ENCODE measurements around the gene NTRK3.

Gene NTRK3

DNA sequence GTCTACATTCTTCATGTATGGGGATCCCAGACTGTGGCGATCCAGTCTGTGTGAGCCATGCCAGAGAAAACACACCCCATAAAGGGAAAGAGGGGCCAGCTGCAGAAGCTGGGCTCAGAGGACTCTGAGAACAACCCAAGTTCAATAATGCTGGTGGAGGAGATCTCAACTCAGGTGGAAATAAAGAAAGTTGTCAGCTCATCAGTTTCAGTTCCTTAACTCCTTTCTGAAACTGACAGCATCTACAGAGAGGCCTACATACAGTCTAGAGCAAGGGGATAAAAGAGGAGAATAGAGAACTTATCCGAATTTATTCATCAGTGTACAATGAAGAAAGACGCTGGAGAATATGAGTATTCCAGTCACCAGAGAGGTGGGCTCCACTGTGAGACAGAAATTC, 77.0 kb downstream of the NTRK3 start:
- Histone ChIP-seq H3K27ac (replicated peaks) (no peak overlapping the region), H3K4me3 (replicated peaks; ENCODE audit: insufficient read depth, low read length) (no peak overlapping the region), H3K27me3 (ENCODE audit: insufficient read depth, poor library complexity, severe bottlenecking) (no peaks in the 10 kb centered on the region)
- DNase-seq (ENCODE audit: low read depth in 1 of 2, low spot score in 1 of 2) = no peak
- TF ChIP-seq, protein P1, sequence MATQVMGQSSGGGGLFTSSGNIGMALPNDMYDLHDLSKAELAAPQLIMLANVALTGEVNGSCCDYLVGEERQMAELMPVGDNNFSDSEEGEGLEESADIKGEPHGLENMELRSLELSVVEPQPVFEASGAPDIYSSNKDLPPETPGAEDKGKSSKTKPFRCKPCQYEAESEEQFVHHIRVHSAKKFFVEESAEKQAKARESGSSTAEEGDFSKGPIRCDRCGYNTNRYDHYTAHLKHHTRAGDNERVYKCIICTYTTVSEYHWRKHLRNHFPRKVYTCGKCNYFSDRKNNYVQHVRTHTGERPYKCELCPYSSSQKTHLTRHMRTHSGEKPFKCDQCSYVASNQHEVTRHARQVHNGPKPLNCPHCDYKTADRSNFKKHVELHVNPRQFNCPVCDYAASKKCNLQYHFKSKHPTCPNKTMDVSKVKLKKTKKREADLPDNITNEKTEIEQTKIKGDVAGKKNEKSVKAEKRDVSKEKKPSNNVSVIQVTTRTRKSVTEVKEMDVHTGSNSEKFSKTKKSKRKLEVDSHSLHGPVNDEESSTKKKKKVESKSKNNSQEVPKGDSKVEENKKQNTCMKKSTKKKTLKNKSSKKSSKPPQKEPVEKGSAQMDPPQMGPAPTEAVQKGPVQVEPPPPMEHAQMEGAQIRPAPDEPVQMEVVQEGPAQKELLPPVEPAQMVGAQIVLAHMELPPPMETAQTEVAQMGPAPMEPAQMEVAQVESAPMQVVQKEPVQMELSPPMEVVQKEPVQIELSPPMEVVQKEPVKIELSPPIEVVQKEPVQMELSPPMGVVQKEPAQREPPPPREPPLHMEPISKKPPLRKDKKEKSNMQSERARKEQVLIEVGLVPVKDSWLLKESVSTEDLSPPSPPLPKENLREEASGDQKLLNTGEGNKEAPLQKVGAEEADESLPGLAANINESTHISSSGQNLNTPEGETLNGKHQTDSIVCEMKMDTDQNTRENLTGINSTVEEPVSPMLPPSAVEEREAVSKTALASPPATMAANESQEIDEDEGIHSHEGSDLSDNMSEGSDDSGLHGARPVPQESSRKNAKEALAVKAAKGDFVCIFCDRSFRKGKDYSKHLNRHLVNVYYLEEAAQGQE (IDR thresholded peaks at IDR 0.05; ENCODE audit: insufficient replicate concordance, low read depth) = no peak
- TF ChIP-seq SPI1 (IDR thresholded peaks at IDR 0.05; ENCODE audit: borderline replicate concordance, low read depth) = no peak
- no peak for TF ChIP-seq POLR2AphosphoS5 (IDR thresholded peaks at IDR 0.05; ENCODE audit: low read depth)
- TF ChIP-seq, protein P2, sequence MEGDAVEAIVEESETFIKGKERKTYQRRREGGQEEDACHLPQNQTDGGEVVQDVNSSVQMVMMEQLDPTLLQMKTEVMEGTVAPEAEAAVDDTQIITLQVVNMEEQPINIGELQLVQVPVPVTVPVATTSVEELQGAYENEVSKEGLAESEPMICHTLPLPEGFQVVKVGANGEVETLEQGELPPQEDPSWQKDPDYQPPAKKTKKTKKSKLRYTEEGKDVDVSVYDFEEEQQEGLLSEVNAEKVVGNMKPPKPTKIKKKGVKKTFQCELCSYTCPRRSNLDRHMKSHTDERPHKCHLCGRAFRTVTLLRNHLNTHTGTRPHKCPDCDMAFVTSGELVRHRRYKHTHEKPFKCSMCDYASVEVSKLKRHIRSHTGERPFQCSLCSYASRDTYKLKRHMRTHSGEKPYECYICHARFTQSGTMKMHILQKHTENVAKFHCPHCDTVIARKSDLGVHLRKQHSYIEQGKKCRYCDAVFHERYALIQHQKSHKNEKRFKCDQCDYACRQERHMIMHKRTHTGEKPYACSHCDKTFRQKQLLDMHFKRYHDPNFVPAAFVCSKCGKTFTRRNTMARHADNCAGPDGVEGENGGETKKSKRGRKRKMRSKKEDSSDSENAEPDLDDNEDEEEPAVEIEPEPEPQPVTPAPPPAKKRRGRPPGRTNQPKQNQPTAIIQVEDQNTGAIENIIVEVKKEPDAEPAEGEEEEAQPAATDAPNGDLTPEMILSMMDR (IDR thresholded peaks at IDR 0.05; ENCODE audit: insufficient read depth, low read length) = no peak

DNA sequence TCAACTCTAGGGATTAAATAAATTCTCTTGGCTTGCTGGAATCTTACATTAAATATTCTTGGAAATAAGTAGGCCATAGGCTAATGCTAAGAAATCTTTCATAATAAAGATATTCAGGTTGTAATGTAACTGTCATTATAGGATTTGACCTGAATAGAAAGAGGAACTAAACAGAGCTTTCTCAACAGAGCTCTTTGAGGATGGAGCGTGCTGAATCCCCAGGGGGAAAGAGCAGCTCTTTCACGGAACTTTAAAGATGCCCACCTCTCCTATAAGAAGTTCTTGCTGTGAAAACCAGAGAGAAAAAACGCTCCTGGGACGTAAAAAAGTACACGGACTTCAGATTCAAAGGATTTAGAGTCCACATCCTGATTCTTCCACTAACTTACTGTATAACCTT, 77.9 kb downstream of the NTRK3 start:
- TF ChIP-seq, protein P2 (IDR thresholded peaks at IDR 0.05; ENCODE audit: insufficient read depth, low read length) = no peak
- TF ChIP-seq, protein P1 (IDR thresholded peaks at IDR 0.05; ENCODE audit: insufficient replicate concordance, low read depth) = no peak
- Histone ChIP-seq H3K27ac (replicated peaks) (no peak overlapping the region), H3K4me3 (replicated peaks; ENCODE audit: insufficient read depth, low read length) (no peak overlapping the region), H3K27me3 (ENCODE audit: insufficient read depth, poor library complexity, severe bottlenecking) (no peaks in the 10 kb centered on the region)
- DNase-seq (ENCODE audit: low read depth in 1 of 2, low spot score in 1 of 2) = no peak

DNA sequence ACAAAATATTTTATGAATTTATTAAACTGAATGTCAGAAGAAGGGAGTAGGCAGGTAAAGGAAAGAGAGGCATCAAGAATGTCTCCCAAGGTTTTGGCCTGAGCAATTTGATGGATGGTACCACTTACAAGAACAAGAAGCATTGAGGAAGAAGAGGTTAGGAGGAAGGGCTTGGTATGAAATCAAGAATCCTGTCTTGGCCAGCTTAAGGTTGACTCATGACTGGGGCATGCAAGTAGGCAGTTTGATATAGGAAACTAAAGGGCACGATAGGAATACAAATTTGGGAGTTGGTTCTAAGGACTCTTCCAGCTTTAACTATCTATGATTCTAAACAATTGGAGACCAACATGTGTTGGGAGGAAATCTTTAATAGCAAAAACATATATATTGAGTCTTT, 79.1 kb downstream of the NTRK3 start:
- no peak for DNase-seq (ENCODE audit: low read depth in 1 of 2, low spot score in 1 of 2)
- no peak overlapping the region for H3K27ac ChIP-seq (replicated peaks)
- H3K4me3 ChIP-seq (replicated peaks; ENCODE audit: insufficient read depth, low read length) = no peak overlapping the region
- no peaks in the 10 kb centered on the region for H3K27me3 ChIP-seq (ENCODE audit: insufficient read depth, poor library complexity, severe bottlenecking)
- TF ChIP-seq, protein P2 (IDR thresholded peaks at IDR 0.05; ENCODE audit: insufficient read depth, low read length) = no peak
- TF ChIP-seq SPI1 (IDR thresholded peaks at IDR 0.05; ENCODE audit: borderline replicate concordance, low read depth) (no peak), POLR2AphosphoS5 (IDR thresholded peaks at IDR 0.05; ENCODE audit: low read depth) (no peak), GABPA (IDR thresholded peaks at IDR 0.05; ENCODE audit: low read depth) (no peak)
- TF ChIP-seq, protein P1 (IDR thresholded peaks at IDR 0.05; ENCODE audit: insufficient replicate concordance, low read depth) = no peak
